ENCODE data around the gene LRP11. TPM values are rescaled to one million over a fixed set of nuclear protein-coding genes. Genes with fewer than 3 reads are reported as not detected.

Gene LRP11
- total and polyA plus RNA-seq, 2 donors (not counting 1 experiment from before 2014, with no cell fraction given) = 58.4 to 89.5 TPM

- Histone ChIP-seq H2AFZ (ENCODE audit: low read length) (no peak overlapping the region), H3K4me2 (ENCODE audit: extremely low read depth, insufficient read depth, low read length) (no peak overlapping the region), H3K79me2 (ENCODE audit: control insufficient read depth, insufficient read depth, low read length) (no peaks in the 10 kb centered on the region), H3K4me1 (ENCODE audit: control insufficient read depth, extremely low read depth, insufficient read depth, low read length) (no peaks in the 10 kb centered on the region), H3K9me3 (ENCODE audit: control insufficient read depth, insufficient read depth, low read depth, low read length) (no peaks in the 10 kb centered on the region), H3K36me3 (ENCODE audit: control insufficient read depth, insufficient read depth, low read length) (no peaks in the 10 kb centered on the region), H3K27ac (ENCODE audit: insufficient read depth, low read length) (no peak overlapping the region), H3K27me3 (ENCODE audit: control insufficient read depth, insufficient read depth, low read length) (peaks cover 6% of the 10 kb centered on the region), H3K9ac (ENCODE audit: insufficient read depth, low read length) (no peak overlapping the region), H3K4me3 (replicated peaks in 1 of 4; ENCODE audit: control extremely low read depth in 1 of 4, insufficient read depth in 1 of 4, low read depth in 3 of 4, low read length in 4 of 4) (no peak overlapping the region), H4K20me1 (ENCODE audit: control insufficient read depth, extremely low read depth, insufficient read depth, low read length) (no peaks in the 10 kb centered on the region)
- DNase-seq (ENCODE audit: low read depth in 2 of 2) = no peak
- TF ChIP-seq CTCF (conservative IDR thresholded peaks at IDR 0.05 in 1 of 2, IDR thresholded peaks at IDR 0.05 in 1 of 2; ENCODE audit: low read depth in 1 of 2, low read length in 2 of 2) (no peak), EZH2 (IDR thresholded peaks at IDR 0.05; ENCODE audit: low read length, missing control alignments) (no peak)
Observed at GRCh38 chr6:149876241-149876933, 12.2 kb upstream of the LRP11 start.

- no peaks in the 10 kb centered on the region for H3K79me2 ChIP-seq (ENCODE audit: control insufficient read depth, insufficient read depth, low read length)
- no peak overlapping the region for H3K9ac ChIP-seq (ENCODE audit: insufficient read depth, low read length)
- no peaks in the 10 kb centered on the region for H3K9me3 ChIP-seq (ENCODE audit: control insufficient read depth, insufficient read depth, low read depth, low read length)
- H3K4me1 ChIP-seq (ENCODE audit: control insufficient read depth, extremely low read depth, insufficient read depth, low read length) = no peaks in the 10 kb centered on the region
- no peak overlapping the region for H3K27ac ChIP-seq (ENCODE audit: insufficient read depth, low read length)
- H3K36me3 ChIP-seq (ENCODE audit: control insufficient read depth, insufficient read depth, low read length) = no peaks in the 10 kb centered on the region
- TF ChIP-seq EZH2 (IDR thresholded peaks at IDR 0.05; ENCODE audit: low read length, missing control alignments) (no peak), CTCF (conservative IDR thresholded peaks at IDR 0.05 in 1 of 2, IDR thresholded peaks at IDR 0.05 in 1 of 2; ENCODE audit: low read depth in 1 of 2, low read length in 2 of 2) (no peak)
- DNase-seq (ENCODE audit: low read depth in 2 of 2) = no peak
- no peak overlapping the region for H3K4me3 ChIP-seq (replicated peaks in 1 of 4; ENCODE audit: control extremely low read depth in 1 of 4, insufficient read depth in 1 of 4, low read depth in 3 of 4, low read length in 4 of 4)
- H3K27me3 ChIP-seq (ENCODE audit: control insufficient read depth, insufficient read depth, low read length) = no peaks in the 10 kb centered on the region
- no peak overlapping the region for H3K4me2 ChIP-seq (ENCODE audit: extremely low read depth, insufficient read depth, low read length)
- H2AFZ ChIP-seq (ENCODE audit: low read length) = no peak overlapping the region
- no peaks in the 10 kb centered on the region for H4K20me1 ChIP-seq (ENCODE audit: control insufficient read depth, extremely low read depth, insufficient read depth, low read length)
Observed at GRCh38 chr6:149872233-149872632, 8.1 kb upstream of the LRP11 start.

- no peaks in the 10 kb centered on the region for H3K27me3 ChIP-seq (ENCODE audit: control insufficient read depth, insufficient read depth, low read length)
Observed at GRCh38 chr6:149871182-149871581, 7.0 kb upstream of the LRP11 start.

More at GRCh38 chr6:149871182-149871581, 7.0 kb upstream of the LRP11 start:
- no peaks in the 10 kb centered on the region for H3K4me1 ChIP-seq (ENCODE audit: control insufficient read depth, extremely low read depth, insufficient read depth, low read length)
- H3K36me3 ChIP-seq (ENCODE audit: control insufficient read depth, insufficient read depth, low read length) = no peaks in the 10 kb centered on the region
- H4K20me1 ChIP-seq (ENCODE audit: control insufficient read depth, extremely low read depth, insufficient read depth, low read length) = no peaks in the 10 kb centered on the region
- H3K9ac ChIP-seq (ENCODE audit: insufficient read depth, low read length) = no peak overlapping the region
- no peak overlapping the region for H2AFZ ChIP-seq (ENCODE audit: low read length)
- no peak overlapping the region for H3K4me3 ChIP-seq (replicated peaks in 1 of 4; ENCODE audit: control extremely low read depth in 1 of 4, insufficient read depth in 1 of 4, low read depth in 3 of 4, low read length in 4 of 4)
- H3K79me2 ChIP-seq (ENCODE audit: control insufficient read depth, insufficient read depth, low read length) = no peaks in the 10 kb centered on the region
- no peaks in the 10 kb centered on the region for H3K9me3 ChIP-seq (ENCODE audit: control insufficient read depth, insufficient read depth, low read depth, low read length)
- H3K27ac ChIP-seq (ENCODE audit: insufficient read depth, low read length) = no peak overlapping the region
- DNase-seq (ENCODE audit: low read depth in 2 of 2) = no peak
- TF ChIP-seq EZH2 (IDR thresholded peaks at IDR 0.05; ENCODE audit: low read length, missing control alignments) = no peak
- no peak for TF ChIP-seq CTCF (conservative IDR thresholded peaks at IDR 0.05 in 1 of 2, IDR thresholded peaks at IDR 0.05 in 1 of 2; ENCODE audit: low read depth in 1 of 2, low read length in 2 of 2)
- no peak overlapping the region for H3K4me2 ChIP-seq (ENCODE audit: extremely low read depth, insufficient read depth, low read length)

All from fibroblast of lung (primary cell).